ENCODE data around the gene IL1R2. TPM values are rescaled to one million over a fixed set of nuclear protein-coding genes. Genes with fewer than 3 reads are reported as not detected.
A peak's percentile ranks its signal among the peaks of the same experiment; 100 is the strongest.

The IL1R2 gene
- total RNA-seq, 2 donors from 2014 or later = 6.9 to 11.4 TPM

- peaks cover 11% of the 10 kb centered on the region for H3K4me1 ChIP-seq (replicated peaks)
- peak overlapping the region; percentile 77 to 82 for H3K27ac ChIP-seq
- intact Hi-C loops (cut with DNase I) = loop anchor here (5.0 kb wide), 1 partner anchor 50 kb away; no protein-coding TSS in a partner anchor
- H3K36me3 ChIP-seq = no peaks in the 10 kb centered on the region
- H3K27me3 ChIP-seq (replicated peaks; ENCODE audit: insufficient read depth) = no peaks in the 10 kb centered on the region
- TF ChIP-seq POLR2A (IDR thresholded peaks at IDR 0.05) (no peak), CTCF (IDR thresholded peaks at IDR 0.05) (no peak), POLR2AphosphoS5 (IDR thresholded peaks at IDR 0.05) (no peak)
- H3K4me3 ChIP-seq = no peak overlapping the region
- no peak for DNase-seq (ENCODE audit: low spot score)
- H3K9me3 ChIP-seq = no peaks in the 10 kb centered on the region
- 56% methylated on average over 4 of the region's 4 CpGs for WGBS
Measured at GRCh38 chr2:102052365-102052764, 60.6 kb downstream of the IL1R2 start.

GRCh38 chr2:102053096-102053495, 61.3 kb downstream of the IL1R2 start:
- no peak for DNase-seq (ENCODE audit: low spot score)
- Histone ChIP-seq H3K9me3 (no peaks in the 10 kb centered on the region), H3K36me3 (no peaks in the 10 kb centered on the region), H3K4me3 (no peak overlapping the region), H3K27me3 (replicated peaks; ENCODE audit: insufficient read depth) (no peaks in the 10 kb centered on the region), H3K27ac (no peak overlapping the region), H3K4me1 (replicated peaks) (peaks cover 11% of the 10 kb centered on the region)
- WGBS = 87% methylated on average over 8 of the region's 8 CpGs
- TF ChIP-seq POLR2AphosphoS5 (IDR thresholded peaks at IDR 0.05) = no peak
- TF ChIP-seq POLR2A (IDR thresholded peaks at IDR 0.05) = no peak
- TF ChIP-seq CTCF (IDR thresholded peaks at IDR 0.05) = no peak
- intact Hi-C loops (cut with DNase I) = loop anchor here (5.0 kb wide), 1 partner anchor 49 kb away; no protein-coding TSS in a partner anchor

GRCh38 chr2:102055346-102055990, 63.7 kb downstream of the IL1R2 start:
- Histone ChIP-seq H3K9me3 (no peaks in the 10 kb centered on the region), H3K27ac (no peak overlapping the region), H3K27me3 (replicated peaks; ENCODE audit: insufficient read depth) (no peaks in the 10 kb centered on the region), H3K4me3 (no peak overlapping the region), H3K36me3 (no peaks in the 10 kb centered on the region), H3K4me1 (replicated peaks) (peaks cover 9% of the 10 kb centered on the region)
- no peak for DNase-seq (ENCODE audit: low spot score)
- TF ChIP-seq POLR2A (IDR thresholded peaks at IDR 0.05) (no peak), CTCF (IDR thresholded peaks at IDR 0.05) (no peak), POLR2AphosphoS5 (IDR thresholded peaks at IDR 0.05) (no peak)
- intact Hi-C loops (cut with DNase I) = no loop called here
- 72% methylated on average over 5 of the region's 5 CpGs for WGBS

- no peaks in the 10 kb centered on the region for H3K27me3 ChIP-seq (replicated peaks; ENCODE audit: insufficient read depth)
- no peak overlapping the region for H3K4me3 ChIP-seq
- WGBS = 67% methylated on average over 3 of the region's 3 CpGs
- TF ChIP-seq POLR2AphosphoS5 (IDR thresholded peaks at IDR 0.05) (no peak), POLR2A (IDR thresholded peaks at IDR 0.05) (no peak), CTCF (IDR thresholded peaks at IDR 0.05) (no peak)
- no peak overlapping the region for H3K27ac ChIP-seq
- no peaks in the 10 kb centered on the region for H3K9me3 ChIP-seq
- H3K36me3 ChIP-seq = no peaks in the 10 kb centered on the region
- intact Hi-C loops (cut with DNase I) = no loop called here
- H3K4me1 ChIP-seq (replicated peaks) = peaks cover 2% of the 10 kb centered on the region
- DNase-seq (ENCODE audit: low spot score) = no peak
Measured at GRCh38 chr2:102056079-102056581, 64.4 kb downstream of the IL1R2 start.

All from prostate gland (tissue), 2 donors.